PC-3 (cell line): ENCODE results near the gene OR10G4. TPM values are rescaled to one million over a fixed set of nuclear protein-coding genes. Genes with fewer than 3 reads are reported as not detected.

Source experiments
- ATAC-seq: fragments of 200-7000 bp; cut with Tn5 transposase; 2 replicates; pipeline ENCODE4 v1.9.1; 2020; ENCODE audit warnings: mild to moderate bottlenecking, moderate library complexity
- BruUV-seq: library from RNA; stranded (reverse); fragments of 400-500 nt; replicated peaks from 2 replicates; lab custom pipeline; 2021; lab: Mats Ljungman, UMichigan
- CTCF ChIA-PET: fragments of 300-600 bp; sonication (Branson Sonifier 250); formaldehyde crosslinking; loops from one replicate; lab custom pipeline; 2022; ENCODE audit warnings: antibody characterized with exemption; lab: Charles Lee
- POLR2A ChIA-PET: fragments of 300-600 bp; sonication (Branson Sonifier 250); formaldehyde crosslinking; loops from one replicate; lab custom pipeline; 2022; ENCODE audit warnings: antibody characterized with exemption; ENCODE audit not compliant: unreplicated experiment; lab: Charles Lee
- DNase-seq: peaks from one replicate; pipeline ENCODE4 v3.0.0-alpha.2; 2015
- H2AFZ ChIP-seq: fragments of 300-600 bp; sonication (generic); 2 replicates; pipeline ENCODE4 v1.6.0; 2016; ENCODE audit warnings: antibody characterized with exemption, low read length
- H3F3A ChIP-seq: fragments of 300-600 bp; sonication (generic); one replicate; pipeline ENCODE4 v1.6.0; 2017; ENCODE audit warnings: antibody characterized with exemption, low read length, control low read depth, mild to moderate bottlenecking; ENCODE audit not compliant: unreplicated experiment
- H3K27ac ChIP-seq: fragments of 300-600 bp; sonication (generic); 2 replicates; pipeline ENCODE4 v1.5.1; 2016; ENCODE audit warnings: mild to moderate bottlenecking, low read length
- H3K27me3 ChIP-seq: fragments of 300-600 bp; sonication (generic); 2 replicates; pipeline ENCODE4 v1.6.1; 2016; ENCODE audit warnings: low read length, mixed read lengths
- H3K36me3 ChIP-seq: fragments of 300-600 bp; sonication (generic); 2 replicates; pipeline ENCODE4 v1.6.1; 2016; ENCODE audit warnings: low read depth, mixed run types, low read length, mixed read lengths
- H3K4me1 ChIP-seq: fragments of 300-600 bp; sonication (generic); 2 replicates; pipeline ENCODE4 v1.5.1; 2016; ENCODE audit warnings: low read length; ENCODE audit not compliant: insufficient read depth
- H3K4me2 ChIP-seq: fragments of 300-600 bp; sonication (generic); 2 replicates; pipeline ENCODE4 v1.6.0; 2016; ENCODE audit warnings: low read length
- H3K4me3 ChIP-seq: fragments of 300-600 bp; sonication (generic); 2 replicates; pipeline ENCODE4 v1.5.1; 2016; ENCODE audit warnings: mild to moderate bottlenecking, low read length, mixed read lengths
- H3K79me2 ChIP-seq: fragments of 300-600 bp; sonication (generic); 2 replicates; pipeline ENCODE4 v1.6.1; 2017; ENCODE audit warnings: low read length, mixed read lengths
- H3K9ac ChIP-seq: fragments of 300-600 bp; sonication (generic); 2 replicates; pipeline ENCODE4 v1.6.0; 2016; ENCODE audit warnings: mild to moderate bottlenecking, low read length
- H3K9me2 ChIP-seq: fragments of 300-600 bp; sonication (generic); replicated peaks from 2 replicates; pipeline ENCODE4 v1.6.1; 2016; ENCODE audit warnings: mixed run types, low read length, mixed read lengths
- H3K9me3 ChIP-seq: fragments of 300-600 bp; sonication (generic); 2 replicates; pipeline ENCODE4 v1.6.1; 2016; ENCODE audit warnings: low read length, mixed read lengths
- H4K20me1 ChIP-seq: fragments of 300-600 bp; sonication (generic); 2 replicates; pipeline ENCODE4 v1.6.1; 2016; ENCODE audit warnings: low read length, mixed read lengths
- EZH2 ChIP-seq: fragments of 300-600 bp; sonication (generic); IDR thresholded peaks from one replicate; pipeline ENCODE4 v1.6.1; 2017; ENCODE audit warnings: antibody characterized with exemption, mild to moderate bottlenecking, low read length; ENCODE audit not compliant: unreplicated experiment
- EZH2phosphoT487 ChIP-seq: fragments of 300-600 bp; sonication (generic); IDR thresholded peaks from 2 replicates; pipeline ENCODE4 v1.6.1; 2018; ENCODE audit warnings: mild to moderate bottlenecking, antibody characterized with exemption, low read length, borderline replicate concordance
- intact Hi-C: fragments of 100-400 bp; cut with micrococcal nuclease; formaldehyde crosslinking; loops from 2 replicates; pipeline ENCODE4 v1.9.0; 2023
- total RNA-seq: library from RNA; depleted of rRNA; stranded (reverse); fragments of >200 nt; gene quantifications from 2 replicates; pipeline ENCODE4 v1.2.3, GENCODE V29; 2014
- TF ChIP-seq, protein P1 (sequence below): fragments of 300-600 bp; sonication (generic); conservative IDR thresholded peaks from 2 replicates; pipeline ENCODE4 v1.5.1; 2017; ENCODE audit warnings: antibody characterized with exemption, low read depth, mild to moderate bottlenecking, low read length

The OR10G4 gene
- total RNA-seq, 1 experiment from 2014 or later, result not detected

DNA sequence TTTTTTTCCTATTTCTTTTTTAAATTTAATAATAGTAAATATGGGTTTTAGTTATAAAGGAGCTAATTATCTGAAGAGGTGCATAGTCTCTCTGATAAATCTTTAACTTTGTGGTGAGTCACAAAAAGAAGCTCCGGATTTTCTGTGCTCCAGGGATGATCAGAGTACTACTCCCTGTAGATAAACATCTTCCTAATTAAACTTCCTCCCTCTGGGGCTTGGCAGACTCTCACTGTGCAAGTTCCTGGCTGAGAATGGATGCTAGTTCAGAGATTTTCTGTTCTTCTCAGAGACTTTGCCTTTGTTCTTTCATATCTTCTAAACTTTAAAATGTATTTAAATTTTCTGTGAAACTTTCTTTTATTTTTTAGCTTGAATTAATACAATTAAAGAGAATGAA, 28.5 kb downstream of the OR10G4 start, which contains the start of gene OR10G7:
Gene OR10G7, minus strand, starts transcription at position 72 of the 400 bp plus-strand sequence. CDS start 2,324 bp downstream, outside the sequence.
- TF ChIP-seq, protein P1, sequence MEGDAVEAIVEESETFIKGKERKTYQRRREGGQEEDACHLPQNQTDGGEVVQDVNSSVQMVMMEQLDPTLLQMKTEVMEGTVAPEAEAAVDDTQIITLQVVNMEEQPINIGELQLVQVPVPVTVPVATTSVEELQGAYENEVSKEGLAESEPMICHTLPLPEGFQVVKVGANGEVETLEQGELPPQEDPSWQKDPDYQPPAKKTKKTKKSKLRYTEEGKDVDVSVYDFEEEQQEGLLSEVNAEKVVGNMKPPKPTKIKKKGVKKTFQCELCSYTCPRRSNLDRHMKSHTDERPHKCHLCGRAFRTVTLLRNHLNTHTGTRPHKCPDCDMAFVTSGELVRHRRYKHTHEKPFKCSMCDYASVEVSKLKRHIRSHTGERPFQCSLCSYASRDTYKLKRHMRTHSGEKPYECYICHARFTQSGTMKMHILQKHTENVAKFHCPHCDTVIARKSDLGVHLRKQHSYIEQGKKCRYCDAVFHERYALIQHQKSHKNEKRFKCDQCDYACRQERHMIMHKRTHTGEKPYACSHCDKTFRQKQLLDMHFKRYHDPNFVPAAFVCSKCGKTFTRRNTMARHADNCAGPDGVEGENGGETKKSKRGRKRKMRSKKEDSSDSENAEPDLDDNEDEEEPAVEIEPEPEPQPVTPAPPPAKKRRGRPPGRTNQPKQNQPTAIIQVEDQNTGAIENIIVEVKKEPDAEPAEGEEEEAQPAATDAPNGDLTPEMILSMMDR, result no peak
- no peak for TF ChIP-seq EZH2
- TF ChIP-seq EZH2phosphoT487, result no peak
- ChIA-PET POLR2A (no interaction called here), CTCF (no interaction called here)
- H3K27ac ChIP-seq, result no peak within 1 kb of the TSS
- H3K79me2 ChIP-seq, result no peaks in the 10 kb centered on the region
- no peak within 1 kb of the TSS for H3K4me3 ChIP-seq
- no TSS peak for BruUV-seq
- H3K4me2 ChIP-seq, result no peak within 1 kb of the TSS
- H3K9me3 ChIP-seq, result no peaks in the 10 kb centered on the region
- no peaks in the 10 kb centered on the region for H3K9me2 ChIP-seq
- no peak within 1 kb of the TSS for H2AFZ ChIP-seq
- peaks cover 64% of the 10 kb centered on the region for H3K27me3 ChIP-seq
- no peaks in the 10 kb centered on the region for H3F3A ChIP-seq
- H3K36me3 ChIP-seq, result no peaks in the 10 kb centered on the region
- intact Hi-C loops, result no loop called here
- H3K9ac ChIP-seq, result no peak within 1 kb of the TSS
- ATAC-seq (no peak), DNase-seq (no peak)
- no peaks in the 10 kb centered on the region for H4K20me1 ChIP-seq
- H3K4me1 ChIP-seq, result no peaks in the 10 kb centered on the region

DNA sequence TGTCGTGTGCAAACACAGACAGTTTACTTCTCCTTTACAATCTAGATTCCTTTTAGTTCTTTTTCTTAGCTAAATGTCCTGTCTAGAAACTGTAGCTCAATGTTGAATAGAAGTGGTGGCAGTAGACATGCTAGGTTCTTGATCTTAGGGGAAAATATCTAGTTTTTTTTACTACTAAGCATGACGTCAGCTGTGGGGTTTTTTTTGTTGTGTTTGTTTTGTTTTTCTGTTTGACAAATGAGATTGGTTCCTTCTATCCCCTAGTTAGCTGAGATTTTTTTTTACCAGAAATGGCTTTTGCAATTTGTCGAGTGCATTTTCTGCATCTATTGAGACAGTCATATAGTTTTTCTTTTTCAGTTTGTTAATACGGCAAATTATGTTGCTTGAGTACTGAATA, 30.6 kb downstream of the OR10G4 start:
- no peak for ATAC-seq
- no peaks in the 10 kb centered on the region for H3K79me2 ChIP-seq
- no peaks in the 10 kb centered on the region for H3F3A ChIP-seq
- H3K36me3 ChIP-seq, result no peaks in the 10 kb centered on the region
- H3K4me3 ChIP-seq, result no peak overlapping the region
- no peak overlapping the region for H3K4me2 ChIP-seq
- POLR2A ChIA-PET, result no interaction called here
- intact Hi-C loops, result no loop called here
- TF ChIP-seq EZH2phosphoT487 (no peak), EZH2 (no peak)
- TF ChIP-seq, protein P1, result no peak
- no peak overlapping the region for H3K27ac ChIP-seq
- H4K20me1 ChIP-seq, result no peaks in the 10 kb centered on the region
- CTCF ChIA-PET, result no interaction called here
- H2AFZ ChIP-seq, result no peak overlapping the region
- no peak overlapping the region for H3K9ac ChIP-seq
- DNase-seq, result no peak
- BruUV-seq, result no TSS peak
- no peaks in the 10 kb centered on the region for H3K9me2 ChIP-seq
- peaks cover 75% of the 10 kb centered on the region for H3K27me3 ChIP-seq
- no peaks in the 10 kb centered on the region for H3K4me1 ChIP-seq
- H3K9me3 ChIP-seq, result no peaks in the 10 kb centered on the region

DNA sequence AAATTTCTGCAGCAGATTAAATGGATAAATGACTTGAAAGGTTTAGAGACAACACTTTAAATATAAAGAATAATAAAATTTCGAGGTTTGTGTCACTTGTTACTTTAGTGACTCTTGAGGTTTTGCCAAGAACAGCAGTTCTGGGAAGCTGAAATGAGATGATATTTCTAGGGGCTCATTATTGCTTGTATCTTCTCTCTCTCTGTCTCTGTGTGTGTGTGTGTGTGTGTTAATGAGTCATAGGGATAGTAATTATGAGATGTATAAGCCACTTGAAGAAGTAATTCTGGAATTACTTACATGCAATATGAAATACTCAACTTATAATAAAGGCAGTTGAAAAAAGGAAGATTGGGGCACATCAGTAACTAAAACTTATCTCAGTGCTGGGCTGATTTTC, 38.0 kb downstream of the OR10G4 start:
- ChIA-PET CTCF (no interaction called here), POLR2A (no interaction called here)
- ATAC-seq, result no peak
- Histone ChIP-seq H3K9ac (no peak overlapping the region), H3K36me3 (no peaks in the 10 kb centered on the region), H3K79me2 (no peaks in the 10 kb centered on the region), H3K4me2 (no peak overlapping the region), H3K27me3 (peaks cover 71% of the 10 kb centered on the region), H3F3A (no peaks in the 10 kb centered on the region), H3K9me2 (no peaks in the 10 kb centered on the region), H4K20me1 (no peaks in the 10 kb centered on the region), H2AFZ (no peak overlapping the region), H3K27ac (no peak overlapping the region), H3K4me1 (no peaks in the 10 kb centered on the region), H3K9me3 (no peaks in the 10 kb centered on the region), H3K4me3 (no peak overlapping the region)
- TF ChIP-seq EZH2phosphoT487 (no peak), EZH2 (no peak)
- TF ChIP-seq, protein P1, result no peak
- no TSS peak for BruUV-seq
- intact Hi-C loops, result no loop called here
- no peak for DNase-seq
